Activated CD8-positive, alpha-beta T cell treated with anti-CD3 and anti-CD28 coated beads for 36 hours (primary cell): ENCODE measurements around the gene PLPP1. TPM values are rescaled to one million over a fixed set of nuclear protein-coding genes. Genes with fewer than 3 reads are reported as not detected.

Experiments
- ATAC-seq: fragments of 200-7000 bp; cut with Tn5 transposase; one replicate; pipeline ENCODE4 v1.10.0; 2021; ENCODE audit warnings: mild to moderate bottlenecking, moderate library complexity
- CTCF ChIA-PET: fragments of 350-600 bp; sonication (Branson Sonifier 250); formaldehyde crosslinking; loops from one replicate; lab custom pipeline; 2021; ENCODE audit warnings: antibody characterized with exemption; lab: Charles Lee
- POLR2A ChIA-PET: fragments of 350-600 bp; sonication (Branson Sonifier 250); formaldehyde crosslinking; loops from one replicate; lab custom pipeline; 2021; ENCODE audit warnings: antibody characterized with exemption; lab: Charles Lee
- DNase-seq: peaks from one replicate; pipeline ENCODE4 v3.0.0-alpha.2; 2020
- H3K27ac Mint-ChIP-seq: one replicate; pipeline ENCODE4 v1.8.0; 2021; ENCODE audit warnings: mild to moderate bottlenecking, mixed read lengths
- H3K27me3 Mint-ChIP-seq: one replicate; pipeline ENCODE4 v1.8.0; 2021; ENCODE audit warnings: mixed read lengths
- H3K36me3 Mint-ChIP-seq: one replicate; pipeline ENCODE4 v1.8.0; 2021; ENCODE audit warnings: low read depth, mixed read lengths
- H3K4me1 Mint-ChIP-seq: one replicate; pipeline ENCODE4 v1.8.0; 2021; ENCODE audit warnings: low read depth, mixed read lengths
- H3K4me3 Mint-ChIP-seq: one replicate; pipeline ENCODE4 v1.8.0; 2021; ENCODE audit warnings: mild to moderate bottlenecking, moderate library complexity, mixed read lengths
- H3K9me3 Mint-ChIP-seq: one replicate; pipeline ENCODE4 v1.8.0; 2021; ENCODE audit warnings: mixed read lengths
- CTCF ChIP-seq: fragments of 200-600 bp; IDR thresholded peaks from one replicate; pipeline ENCODE4 v1.8.0; 2022; ENCODE audit warnings: antibody characterized with exemption, mild to moderate bottlenecking
- intact Hi-C: fragments of 100-400 bp; cut with micrococcal nuclease; formaldehyde crosslinking; loops from one replicate; pipeline ENCODE4 v1.10.0; 2022
- total RNA-seq, 2 experiments: library from RNA; stranded (reverse); gene quantifications; one replicate each; pipeline ENCODE4 v1.2.3, GENCODE V29; 2021

PLPP1 gene
- total RNA-seq, 2 experiments from 2014 or later: 15.9 to 17.6 TPM

- Mint-ChIP-seq H3K4me3 (no peak overlapping the region), H3K27ac (no peak overlapping the region), H3K36me3 (peaks cover 11% of the 10 kb centered on the region), H3K9me3 (no peaks in the 10 kb centered on the region), H3K4me1 (peaks cover 32% of the 10 kb centered on the region), H3K27me3 (no peaks in the 10 kb centered on the region)
- intact Hi-C loops: loop anchor here (10.0 kb wide), 1 partner anchor 106 kb away; no protein-coding TSS in a partner anchor
- ChIA-PET POLR2A (no interaction called here), CTCF (no interaction called here)
- no peak for TF ChIP-seq CTCF
- ATAC-seq (no peak), DNase-seq (no peak)
These were observed 4.1 kb downstream of the PLPP1 start for GRCh38 chr5:55530669-55531068.

- Mint-ChIP-seq H3K4me3 (no peak overlapping the region), H3K4me1 (peaks cover 14% of the 10 kb centered on the region), H3K27me3 (no peaks in the 10 kb centered on the region), H3K9me3 (no peaks in the 10 kb centered on the region), H3K36me3 (peaks cover 8% of the 10 kb centered on the region), H3K27ac (no peak overlapping the region)
- CTCF ChIA-PET: interaction anchor here (1.1 to 1.2 kb wide), 2 partner anchors 15 to 167 kb away, joined by 3 to 4 read pairs; no protein-coding TSS in a partner anchor
- no peak for DNase-seq
- intact Hi-C loops: no loop called here
- POLR2A ChIA-PET: interaction anchor here (1.0 kb wide), 1 partner anchor 11 kb away, joined by 3 read pairs; no protein-coding TSS in a partner anchor
- ATAC-seq: peak; percentile 27
- no peak for TF ChIP-seq CTCF
These were observed 9.9 kb downstream of the PLPP1 start for GRCh38 chr5:55524816-55525215.

- DNase-seq: no peak
- CTCF ChIA-PET: interaction anchor here (1.2 kb wide), 1 partner anchor 15 kb away, joined by 3 read pairs; no protein-coding TSS in a partner anchor
- POLR2A ChIA-PET: no interaction called here
- TF ChIP-seq CTCF: no peak
- no peak for ATAC-seq
- intact Hi-C loops: no loop called here
- Mint-ChIP-seq H3K4me3 (no peak overlapping the region), H3K9me3 (no peaks in the 10 kb centered on the region), H3K36me3 (peaks cover 8% of the 10 kb centered on the region), H3K4me1 (peaks cover 14% of the 10 kb centered on the region), H3K27ac (no peak overlapping the region), H3K27me3 (no peaks in the 10 kb centered on the region)
These were observed 11.5 kb downstream of the PLPP1 start for GRCh38 chr5:55523293-55523692.

GRCh38 chr5:55521881-55522280 lies 12.9 kb downstream of the PLPP1 start:
- ChIA-PET POLR2A (interaction anchor here (1.2 kb wide), 1 partner anchor 33 kb away, joined by 3 read pairs; no protein-coding TSS in a partner anchor), CTCF (interaction anchor here (1.1 kb wide), 1 partner anchor 170 kb away, joined by 3 read pairs; no protein-coding TSS in a partner anchor)
- TF ChIP-seq CTCF: no peak
- no peak for ATAC-seq
- Mint-ChIP-seq H3K4me1 (peaks cover 14% of the 10 kb centered on the region), H3K27ac (no peak overlapping the region), H3K9me3 (no peaks in the 10 kb centered on the region), H3K27me3 (no peaks in the 10 kb centered on the region), H3K4me3 (no peak overlapping the region), H3K36me3 (peaks cover 2% of the 10 kb centered on the region)
- DNase-seq: no peak
- intact Hi-C loops: no loop called here

GRCh38 chr5:55520117-55520839 lies 14.5 kb downstream of the PLPP1 start:
- CTCF ChIA-PET: interaction anchor here (0.9 to 1.3 kb wide), 2 partner anchors 10 to 12 kb away, joined by 3 to 4 read pairs; no protein-coding TSS in a partner anchor
- H3K9me3 Mint-ChIP-seq: no peaks in the 10 kb centered on the region
- H3K36me3 Mint-ChIP-seq: peaks cover 2% of the 10 kb centered on the region
- TF ChIP-seq CTCF: no peak
- ATAC-seq (no peak), DNase-seq (no peak)
- POLR2A ChIA-PET: interaction anchor here (1.2 to 1.6 kb wide), 2 partner anchors 14 to 31 kb away, joined by 3 to 4 read pairs; partner anchors contain the start of gene PLPP1
- intact Hi-C loops: no loop called here
- H3K27ac Mint-ChIP-seq: no peak overlapping the region
- H3K4me1 Mint-ChIP-seq: peaks cover 15% of the 10 kb centered on the region
- no peak overlapping the region for H3K4me3 Mint-ChIP-seq
- no peaks in the 10 kb centered on the region for H3K27me3 Mint-ChIP-seq
